ELF-1 (cell line): Measurements from ENCODE around the gene ADCY3.

Experiments used
- DNase-seq: peaks from one replicate; pipeline ENCODE4 v3.0.0-alpha.2; 2016; ENCODE audit warnings: low read depth, low spot score

ADCY3 gene

GRCh38 chr2:24903161-24904103 is 16.6 kb downstream of the ADCY3 start:
- no peak for DNase-seq

GRCh38 chr2:24899361-24899910 is 20.6 kb downstream of the ADCY3 start:
- no peak for DNase-seq

- DNase-seq: peak; percentile 69
Measured at GRCh38 chr2:24898122-24899109, 21.6 kb downstream of the ADCY3 start.

GRCh38 chr2:24894750-24895149 is 25.3 kb downstream of the ADCY3 start:
- no peak for DNase-seq

- DNase-seq: no peak
Measured at GRCh38 chr2:24893934-24894333, 26.1 kb downstream of the ADCY3 start.

- DNase-seq: no peak
Measured at GRCh38 chr2:24892928-24893327, 27.1 kb downstream of the ADCY3 start.

GRCh38 chr2:24891201-24891600 is 28.8 kb downstream of the ADCY3 start:
- DNase-seq: no peak

GRCh38 chr2:24889221-24889620 is 30.8 kb downstream of the ADCY3 start:
- DNase-seq: no peak

- DNase-seq: no peak
Measured at GRCh38 chr2:24888177-24888576, 31.9 kb downstream of the ADCY3 start.

- DNase-seq: no peak
Measured at GRCh38 chr2:24887307-24887874, 32.6 kb downstream of the ADCY3 start.

GRCh38 chr2:24886691-24887304 is 33.2 kb downstream of the ADCY3 start:
- DNase-seq: no peak

- no peak for DNase-seq
Measured at GRCh38 chr2:24886126-24886501, 33.9 kb downstream of the ADCY3 start.

- no peak for DNase-seq
Measured at GRCh38 chr2:24885221-24886125, 34.6 kb downstream of the ADCY3 start.

- no peak for DNase-seq
Measured at GRCh38 chr2:24883946-24884345, 36.1 kb downstream of the ADCY3 start.

GRCh38 chr2:24881623-24882022 is 38.4 kb downstream of the ADCY3 start:
- peak; percentile 39 for DNase-seq

- no peak for DNase-seq
Measured at GRCh38 chr2:24881158-24881557, 38.9 kb downstream of the ADCY3 start.

- no peak for DNase-seq
Measured at GRCh38 chr2:24878341-24878740, 41.7 kb downstream of the ADCY3 start.

- DNase-seq: no peak
Measured at GRCh38 chr2:24877646-24878045, 42.4 kb downstream of the ADCY3 start.

GRCh38 chr2:24877067-24877466 is 43.0 kb downstream of the ADCY3 start:
- DNase-seq: no peak

GRCh38 chr2:24875901-24876300 is 44.1 kb downstream of the ADCY3 start:
- no peak for DNase-seq
